ENCODE measurements around the gene TNFAIP1. TPM values are rescaled to one million over a fixed set of nuclear protein-coding genes. Genes with fewer than 3 reads are reported as not detected.

The TNFAIP1 gene
- total and polyA plus RNA-seq, 2 of the 4 experiments (the other 2 are of a cell fraction) = 49.1 to 62.9 TPM

DNA sequence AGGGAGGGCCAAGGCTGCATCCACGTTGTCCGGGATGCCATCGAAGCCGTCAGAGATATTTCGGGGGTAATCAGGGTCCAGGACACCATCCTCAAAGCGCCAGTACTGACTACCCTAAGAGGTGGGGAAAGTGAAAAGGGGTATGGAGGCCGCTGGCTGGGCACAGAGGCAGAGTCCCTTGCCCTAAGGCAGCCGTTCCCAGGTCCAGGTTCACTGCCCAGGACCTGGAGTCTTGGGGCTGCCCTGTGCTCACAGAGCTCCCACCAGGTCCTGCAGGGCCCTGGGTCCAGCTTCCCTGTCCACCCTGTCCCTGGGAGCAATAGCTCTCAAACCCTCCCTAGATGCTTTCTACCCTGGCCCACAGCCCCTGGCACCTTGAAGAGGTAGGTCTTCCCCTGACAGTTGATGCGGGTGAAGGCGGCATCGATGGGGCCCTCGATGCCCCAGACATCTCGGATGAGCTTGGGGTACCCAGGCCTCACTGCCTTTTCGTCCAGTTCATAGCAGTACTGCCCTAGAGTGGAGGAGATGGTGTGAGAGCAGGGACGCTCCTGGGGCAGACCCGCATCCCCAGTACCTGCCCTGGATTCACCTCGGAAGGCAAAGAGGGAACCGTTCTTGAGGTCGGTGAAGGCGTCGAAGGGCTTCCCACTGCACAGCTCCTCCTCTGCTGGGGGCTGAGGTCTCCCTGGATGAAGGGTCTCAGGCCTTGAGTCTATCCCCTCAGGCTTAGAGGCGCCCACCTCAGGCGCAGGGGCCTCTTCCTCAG, 33.5 kb downstream of the TNFAIP1 start:
- Histone ChIP-seq H3K36me3 (ENCODE audit: control insufficient read depth, insufficient read depth, low read length) (peaks cover 3% of the 10 kb centered on the region; the same call in 1 of the 2 replicates), H2AK9ac (replicated peaks; ENCODE audit: low read depth, low read length, poor library complexity) (no peak overlapping the region), H2AFZ (replicated peaks; ENCODE audit: low read length, poor library complexity) (no peak overlapping the region), H3K4ac (ENCODE audit: low read depth, low read length) (no peak overlapping the region), H2BK20ac (ENCODE audit: low read depth, low read length) (no peak overlapping the region), H4K20me1 (ENCODE audit: insufficient read depth, low read length) (peaks cover 19% of the 10 kb centered on the region), H3K18ac (ENCODE audit: low read depth, low read length) (no peak overlapping the region), H3K79me1 (ENCODE audit: low read depth in 1 of 2, low read length in 2 of 2) (peaks cover 5 to 18% of the 10 kb centered on the region in 2 experiments; a peak in 3 of 4 replicates), H3K14ac (replicated peaks; ENCODE audit: low read depth, low read length) (no peak overlapping the region), H3K9me1 (ENCODE audit: insufficient read depth, low read length) (peaks cover 26% of the 10 kb centered on the region), H3K4me1 (ENCODE audit: control insufficient read depth, insufficient read depth, low read length) (peaks cover 14% of the 10 kb centered on the region; the same call in 1 of the 2 replicates), H3K4me3 (ENCODE audit: insufficient read depth, low read depth, low read length) (no peak overlapping the region), H3K4me2 (ENCODE audit: low read depth, low read length) (no peak overlapping the region), H3K9ac (ENCODE audit: low read depth, low read length) (no peak overlapping the region), H4K5ac (ENCODE audit: low read depth, low read length) (no peak overlapping the region), H2AK5ac (ENCODE audit: low read depth, low read length) (no peak overlapping the region), H2BK120ac (ENCODE audit: low read depth, low read length) (no peak overlapping the region), H3K27me3 (ENCODE audit: control insufficient read depth, insufficient read depth, low read length) (no peaks in the 10 kb centered on the region), H2BK15ac (ENCODE audit: low read depth, low read length) (no peak overlapping the region), H3K23ac (ENCODE audit: low read depth, low read length) (no peak overlapping the region), H3K56ac (ENCODE audit: extremely low read depth, insufficient read depth, low read length) (no peak overlapping the region), H3K9me3 (ENCODE audit: control insufficient read depth, insufficient read depth, low read length) (no peaks in the 10 kb centered on the region), H3K27ac (ENCODE audit: insufficient read depth, low read length) (no peak overlapping the region), H4K91ac (ENCODE audit: insufficient read depth, low read depth, low read length) (no peak overlapping the region), H4K8ac (ENCODE audit: low read depth in 2 of 2, low read length in 2 of 2) (no peak overlapping the region), H2BK5ac (ENCODE audit: low read depth, low read length, poor library complexity, severe bottlenecking) (no peak overlapping the region)
- BruUV-seq (replicated peaks) = no TSS peak
- DNase-seq (no peak), ATAC-seq (ENCODE audit: low read depth) (no peak)
- dilution Hi-C loops (cut with HindIII; ENCODE audit: low sequenced_read_pairs, unreplicated experiment) (no loop called here), intact Hi-C loops (cut with micrococcal nuclease) (no loop called here), in situ Hi-C loops (cut with MboI; ENCODE audit: low sequenced_read_pairs) (no loop called here)
- CTCF ChIA-PET = no interaction called here
- 95% methylated on average over 4 of the region's 23 CpGs; no CpG with 5 or more reads in 1 of the 2 experiments for WGBS, 2 experiments (ENCODE audit: extremely low coverage in 2 of 2, insufficient read length in 1 of 2)
- TF ChIP-seq FOS (IDR thresholded peaks at IDR 0.05; ENCODE audit: low read depth, low read length) (no peak), MAZ (IDR thresholded peaks at IDR 0.05; ENCODE audit: borderline replicate concordance, low read depth, low read length) (no peak), MXI1 (IDR thresholded peaks at IDR 0.05; ENCODE audit: borderline replicate concordance, low read depth, low read length) (no peak)
- POLR2A ChIA-PET (ENCODE audit: unreplicated experiment) = no interaction called here

All from IMR-90 (cell line).